Activated naive CD8-positive, alpha-beta T cell treated with anti-CD3 and anti-CD28 coated beads, Interleukin-2, amount 50 U/mL, for 16 hours (primary cell): ENCODE results near the gene PLA2G2C.

Experiments
- DNase-seq: peaks from one replicate; pipeline ENCODE4 v3.0.0-alpha.2; 2020; ENCODE audit warnings: low read depth, low spot score

Gene PLA2G2C

DNA sequence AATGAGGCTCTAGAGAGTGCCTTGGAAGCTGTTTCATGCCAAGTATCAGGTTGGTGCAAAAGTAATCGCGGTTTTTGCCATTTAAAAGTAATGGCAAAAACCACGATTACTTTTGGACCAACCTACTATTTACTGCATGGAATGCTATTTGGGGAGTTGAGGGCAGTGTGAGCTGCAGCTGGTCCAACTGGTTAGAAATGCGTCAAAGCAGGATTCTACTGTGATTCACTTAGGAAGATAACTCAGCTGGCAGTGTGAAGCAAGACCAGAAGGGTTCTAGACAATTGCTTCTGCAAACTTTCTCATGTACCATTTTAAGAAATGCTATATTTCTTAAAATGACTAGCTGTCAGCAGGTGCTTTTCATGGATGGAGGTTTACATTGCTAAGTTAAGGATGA lies 21.2 kb upstream of the PLA2G2C start:
- no peak for DNase-seq

- DNase-seq: no peak
Measured at GRCh38 chr1:20202166-20202565, 15.8 kb upstream of the PLA2G2C start.

GRCh38 chr1:20200966-20201365 lies 14.6 kb upstream of the PLA2G2C start:
- no peak for DNase-seq

DNA sequence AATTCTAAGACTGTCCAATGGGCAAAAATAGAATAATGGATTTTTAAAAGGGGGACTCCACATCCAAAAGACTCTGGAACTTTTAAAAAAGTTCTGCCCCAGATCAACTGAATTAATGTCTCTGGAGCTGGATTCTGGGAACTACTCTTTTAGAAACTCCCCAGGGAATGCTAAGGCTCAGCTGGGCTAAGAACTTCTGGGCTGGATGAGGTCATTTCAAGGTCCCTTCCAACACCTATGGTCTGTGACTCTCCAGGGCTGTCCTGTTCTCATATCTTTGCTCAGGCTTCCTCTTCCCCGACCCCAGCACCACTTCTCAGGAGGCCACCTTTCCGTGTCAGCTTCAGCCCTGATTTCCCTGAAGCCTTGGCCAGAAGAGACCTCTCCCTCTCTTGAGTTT lies 13.5 kb upstream of the PLA2G2C start:
- no peak for DNase-seq

DNA sequence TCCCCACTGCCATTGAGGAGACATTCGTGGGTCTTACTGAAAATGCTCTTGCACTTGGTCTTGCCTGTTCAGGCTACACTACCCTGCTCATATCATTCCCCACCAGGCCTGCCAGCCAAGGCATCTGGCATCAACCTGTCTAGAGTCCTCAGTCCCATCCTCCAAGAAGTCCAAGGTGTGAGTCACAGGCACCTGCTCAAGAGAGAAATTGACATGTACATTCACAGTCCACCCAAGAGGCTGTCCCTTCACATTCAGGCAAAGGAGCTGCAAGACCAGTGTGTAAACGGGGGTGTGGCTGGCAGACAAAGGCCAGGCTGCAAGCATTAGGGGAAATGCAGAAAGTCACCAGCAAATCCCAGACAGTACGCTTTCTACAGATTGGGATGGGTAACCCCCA lies 13.1 kb upstream of the PLA2G2C start:
- DNase-seq: no peak

- no peak for DNase-seq
Measured at GRCh38 chr1:20198918-20199317, 12.6 kb upstream of the PLA2G2C start.

- DNase-seq: no peak
Measured at GRCh38 chr1:20198296-20198695, 12.0 kb upstream of the PLA2G2C start.

DNA sequence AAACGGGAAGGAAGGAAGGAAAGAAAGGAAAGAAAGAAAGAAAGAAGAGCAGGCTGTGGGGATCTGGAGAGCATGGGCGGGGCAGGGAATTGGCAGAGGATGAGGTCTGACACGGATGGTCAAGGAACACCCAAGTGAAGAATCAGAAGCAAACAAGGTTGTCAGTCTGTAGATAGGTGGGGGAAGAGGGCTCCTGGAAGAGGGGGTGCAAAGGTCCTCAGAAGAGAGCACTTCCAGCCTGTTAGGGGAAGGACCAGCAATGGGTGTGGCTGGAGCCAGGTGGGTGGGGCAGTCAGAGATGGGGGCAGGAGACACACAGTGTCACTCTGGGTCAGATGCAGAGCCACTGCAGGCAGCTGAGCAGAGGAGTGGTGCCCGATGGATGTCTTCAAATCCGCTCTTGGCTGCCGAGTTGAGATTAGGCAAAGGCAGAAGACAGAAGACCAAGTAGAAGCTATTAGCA lies 11.0 kb upstream of the PLA2G2C start:
- DNase-seq: no peak

GRCh38 chr1:20195462-20195780 lies 9.1 kb upstream of the PLA2G2C start:
- no peak for DNase-seq

GRCh38 chr1:20194757-20195461 lies 8.6 kb upstream of the PLA2G2C start:
- peak; percentile 60 for DNase-seq

GRCh38 chr1:20194224-20194623 lies 7.9 kb upstream of the PLA2G2C start:
- no peak for DNase-seq

DNA sequence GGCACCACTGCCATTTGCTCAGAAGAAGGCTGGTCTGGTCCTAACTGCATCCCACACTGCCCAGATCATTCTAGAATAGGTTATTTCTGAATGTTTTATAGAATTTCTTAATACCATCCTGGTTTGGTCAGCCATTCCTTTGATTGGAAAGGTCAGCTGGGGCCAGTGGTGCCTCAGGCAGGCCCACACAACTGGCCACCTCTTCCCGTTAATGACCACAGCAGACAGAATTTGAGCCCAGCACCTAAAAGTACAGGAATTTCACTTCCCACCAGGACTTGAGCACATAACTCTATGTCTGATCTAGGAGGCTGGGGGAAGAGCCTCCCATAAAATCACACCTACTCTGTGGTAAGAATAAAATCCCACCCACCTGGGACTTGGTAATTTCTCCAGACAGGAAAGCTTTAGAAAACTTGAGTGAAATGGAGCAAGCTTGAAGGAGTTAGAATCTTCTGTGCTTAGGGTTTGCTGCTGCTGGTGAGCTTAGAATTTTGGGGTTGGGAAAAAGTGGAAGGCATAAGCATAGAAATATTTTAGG lies 6.6 kb upstream of the PLA2G2C start:
- DNase-seq: no peak

GRCh38 chr1:20192364-20192763 lies 6.0 kb upstream of the PLA2G2C start:
- no peak for DNase-seq

GRCh38 chr1:20191266-20191825 lies 5.0 kb upstream of the PLA2G2C start:
- DNase-seq: no peak

DNA sequence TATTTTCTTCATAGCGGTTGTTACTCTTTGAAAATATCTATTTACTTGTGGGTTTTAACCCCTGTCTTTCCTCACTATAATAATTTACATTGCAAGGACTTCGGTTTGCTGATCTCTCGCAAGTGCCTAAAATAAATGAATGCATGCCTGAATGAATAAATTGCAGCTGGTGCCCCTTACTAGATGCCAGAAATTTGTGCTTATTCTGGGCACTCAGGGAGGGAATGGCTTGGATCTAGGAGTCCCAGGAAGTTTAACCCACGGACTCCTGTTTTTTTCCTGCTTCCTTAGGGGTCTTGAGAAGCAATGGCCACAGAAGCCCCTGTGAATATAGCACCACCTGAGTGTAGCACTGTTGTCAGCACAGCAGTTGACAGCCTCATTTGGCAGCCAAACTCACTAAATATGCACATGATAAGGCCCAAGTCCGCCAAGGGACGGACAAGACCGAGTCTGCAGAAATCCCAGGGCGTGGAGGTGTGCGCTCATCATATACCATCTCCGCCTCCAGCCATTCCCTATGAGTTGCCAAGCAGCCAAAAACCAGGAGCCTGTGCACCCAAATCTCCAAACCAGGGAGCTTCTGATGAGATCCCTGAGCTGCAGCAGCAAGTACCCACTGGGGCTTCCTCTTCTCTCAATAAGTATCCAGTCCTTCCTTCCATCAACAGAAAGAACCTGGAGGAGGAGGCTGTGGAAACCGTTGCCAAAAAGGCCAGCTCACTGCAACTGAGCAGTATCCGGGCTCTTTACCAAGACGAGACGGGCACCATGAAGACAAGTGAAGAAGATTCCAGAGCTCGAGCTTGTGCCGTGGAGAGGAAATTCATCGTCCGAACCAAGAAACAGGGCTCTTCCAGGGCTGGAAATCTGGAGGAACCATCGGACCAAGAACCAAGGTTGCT lies 4.2 kb upstream of the PLA2G2C start:
- DNase-seq: no peak

GRCh38 chr1:20189664-20190063 lies 3.3 kb upstream of the PLA2G2C start:
- DNase-seq: no peak

- no peak for DNase-seq
Measured at GRCh38 chr1:20188455-20188817, 2.1 kb upstream of the PLA2G2C start.

- no peak for DNase-seq
Measured at GRCh38 chr1:20187813-20188454, 1.6 kb upstream of the PLA2G2C start.

GRCh38 chr1:20187103-20187812 lies 940 bp upstream of the PLA2G2C start:
- DNase-seq: no peak

DNA sequence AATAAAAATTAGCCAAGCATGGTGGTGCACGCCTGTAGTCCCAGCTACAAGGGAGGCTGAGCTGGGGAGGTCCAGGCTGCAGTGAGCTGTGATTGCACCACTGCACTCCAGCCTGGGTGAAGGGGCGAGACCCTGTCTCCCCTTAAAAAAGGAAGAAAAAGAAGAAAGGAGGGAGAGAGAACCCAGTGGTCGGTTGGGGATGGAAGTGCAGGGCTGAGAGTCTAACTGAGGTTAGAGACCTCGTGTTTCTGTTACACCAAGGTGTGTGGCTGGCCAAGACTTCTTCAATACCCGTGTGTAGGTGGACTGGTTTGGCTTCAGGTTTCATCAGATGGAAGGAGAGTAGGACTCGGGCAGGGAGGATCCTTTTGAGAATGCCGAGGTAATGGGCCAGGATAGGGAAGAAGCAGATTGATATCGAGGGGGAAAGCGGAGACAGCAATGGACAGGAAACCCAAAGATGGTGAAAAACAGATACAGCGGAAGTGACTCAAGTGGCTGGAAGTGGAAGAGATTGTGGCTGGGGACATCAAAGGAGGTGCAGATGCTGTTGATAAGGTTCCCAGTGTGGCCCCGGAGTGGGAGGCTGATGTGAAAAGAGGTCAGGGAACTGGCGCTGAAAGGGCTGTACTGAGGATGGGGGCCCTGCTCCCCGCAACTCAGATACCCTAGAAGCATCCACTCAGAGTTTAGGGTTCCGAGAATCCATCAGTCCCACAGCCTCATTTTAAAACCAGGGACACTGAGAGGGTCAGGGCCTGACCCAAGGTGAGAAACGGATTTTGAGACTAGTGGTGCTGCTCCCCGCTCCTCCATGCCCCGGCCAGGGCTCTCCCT lies 1.1 kb downstream of the PLA2G2C start:
- DNase-seq: no peak
